OCI-M2 (cell line): ENCODE data around the gene SOX10.

Experiments
- DNase-seq: peaks from one replicate; lab custom pipeline; 2025; ENCODE audit not compliant: unreplicated experiment; lab: John Stamatoyannopoulos, UW

SOX10 gene

DNA sequence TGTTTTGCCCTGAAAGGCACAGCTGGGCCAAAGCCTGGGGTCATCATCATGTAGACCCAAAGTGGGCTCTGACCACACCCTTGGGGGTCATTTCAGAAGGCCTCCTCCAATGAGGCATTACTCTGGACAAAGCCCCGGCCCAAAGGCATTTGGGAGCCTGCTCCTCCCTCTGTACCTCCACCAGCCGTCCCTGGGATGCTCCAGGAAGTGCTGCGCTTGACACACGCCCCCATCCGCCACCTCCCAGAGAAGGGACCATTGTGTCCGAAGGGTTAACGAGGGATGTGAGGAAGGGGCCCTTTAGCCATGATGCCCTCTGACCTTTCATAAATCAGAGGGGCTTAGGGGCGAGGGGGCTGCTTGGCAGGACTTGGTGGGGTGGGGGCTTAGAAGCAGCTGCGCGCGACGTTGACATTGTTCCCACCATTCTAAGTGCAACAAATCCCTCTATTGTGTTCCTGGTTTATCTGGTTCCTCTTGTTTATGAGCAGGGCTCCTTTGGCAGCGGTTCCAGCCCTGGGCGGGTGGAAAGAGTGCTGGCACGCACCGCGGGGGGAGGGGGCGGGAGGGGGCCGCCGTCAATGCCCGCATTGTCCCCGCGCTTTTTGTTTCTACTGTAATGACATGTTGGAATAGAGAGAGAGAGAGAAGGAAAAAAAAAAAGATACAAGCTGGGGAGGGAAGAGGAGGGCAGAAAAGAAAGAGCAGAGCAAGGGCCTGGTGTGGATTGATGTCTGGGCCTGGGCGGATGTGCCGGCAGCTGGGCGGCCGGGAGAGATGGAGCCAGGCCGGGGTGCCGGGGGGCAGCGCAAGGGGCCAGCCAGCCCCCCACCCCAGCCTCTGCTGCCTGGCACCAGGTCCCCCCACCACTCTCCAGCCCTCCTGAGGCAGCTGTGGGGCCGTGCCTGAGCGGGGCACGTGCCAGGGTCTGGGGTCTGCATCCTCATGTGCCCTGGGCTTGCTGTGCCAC, 32.1 kb upstream of the SOX10 start:
- DNase-seq: no peak

DNA sequence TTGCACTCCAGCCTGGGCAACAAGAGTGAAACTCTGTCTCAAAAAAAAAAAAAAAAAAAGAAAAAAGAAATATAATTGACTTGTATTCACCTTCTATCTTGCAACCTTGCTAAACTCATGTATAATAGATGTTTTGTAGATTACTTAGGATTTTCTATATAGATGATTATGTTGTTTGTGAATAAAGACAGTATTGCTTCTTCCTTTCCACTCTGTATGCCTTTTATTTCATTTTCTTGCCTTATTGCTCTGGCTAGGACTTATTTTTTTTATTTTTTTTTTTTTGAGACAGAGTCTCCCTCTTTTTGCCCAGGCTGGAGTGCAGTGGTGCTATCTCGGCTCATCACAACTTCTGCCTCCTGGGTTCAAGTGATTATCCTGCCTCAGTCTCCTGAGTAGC, 29.7 kb upstream of the SOX10 start:
- DNase-seq: no peak

DNA sequence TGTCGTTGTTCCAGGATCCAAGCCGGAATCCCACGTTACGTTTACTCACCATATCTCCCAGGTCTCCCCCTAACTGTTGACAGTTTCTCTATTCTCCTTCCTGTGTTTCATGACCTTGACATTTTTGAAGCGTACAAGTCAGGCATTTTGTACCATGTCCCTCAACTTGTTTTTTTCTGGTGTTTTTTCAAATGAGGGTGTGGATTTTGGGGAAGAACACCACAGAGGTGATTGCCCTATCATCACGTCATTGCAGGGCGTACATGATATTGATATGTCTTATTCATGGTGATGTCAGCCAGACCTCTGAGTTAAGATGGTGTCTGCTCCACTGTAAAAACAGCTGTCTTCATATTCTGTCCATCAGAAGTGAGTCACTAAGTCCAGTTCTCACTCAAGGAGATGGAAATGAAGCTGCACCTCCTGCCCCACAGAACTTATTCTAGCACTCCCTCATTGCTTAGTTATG, 28.3 kb upstream of the SOX10 start:
- DNase-seq: no peak

DNA sequence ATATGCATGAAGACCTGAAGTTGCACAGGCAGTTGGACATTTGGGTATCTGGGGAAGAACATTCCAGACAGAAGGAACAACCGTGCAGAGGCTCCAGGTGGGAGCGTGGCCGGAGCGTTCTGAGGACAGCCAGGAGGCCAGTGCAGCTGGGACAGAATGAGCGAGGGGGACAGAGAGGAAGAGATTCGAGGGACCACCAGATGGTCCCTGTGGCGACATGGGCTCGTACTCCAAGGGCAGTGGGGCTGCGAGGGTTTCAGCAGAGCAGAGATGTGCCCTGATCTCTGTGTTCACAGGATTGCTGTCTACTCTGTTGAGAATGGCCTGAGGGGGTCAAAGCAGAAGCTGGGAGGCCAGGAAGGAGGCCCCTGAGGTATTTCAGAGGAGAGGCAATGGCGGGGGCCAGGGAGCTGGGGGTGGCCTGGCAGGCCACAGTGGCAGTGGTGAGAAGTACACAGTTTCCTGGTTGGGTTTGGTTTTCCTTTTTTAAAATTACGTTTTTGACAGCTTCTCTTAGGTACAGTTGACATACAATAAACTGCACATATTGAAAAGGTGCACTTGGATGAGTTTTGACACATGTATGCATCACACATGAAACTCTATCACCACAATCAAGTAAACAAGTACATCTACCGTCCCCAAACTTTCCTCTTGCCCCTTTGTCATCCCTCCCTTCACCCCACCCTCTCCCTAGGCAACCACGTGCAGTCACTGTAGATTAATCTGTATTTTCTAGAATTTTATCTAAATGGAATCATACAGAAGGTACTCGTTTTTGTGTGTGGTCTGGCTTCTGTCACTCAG, 24.8 kb upstream of the SOX10 start:
- DNase-seq: no peak

DNA sequence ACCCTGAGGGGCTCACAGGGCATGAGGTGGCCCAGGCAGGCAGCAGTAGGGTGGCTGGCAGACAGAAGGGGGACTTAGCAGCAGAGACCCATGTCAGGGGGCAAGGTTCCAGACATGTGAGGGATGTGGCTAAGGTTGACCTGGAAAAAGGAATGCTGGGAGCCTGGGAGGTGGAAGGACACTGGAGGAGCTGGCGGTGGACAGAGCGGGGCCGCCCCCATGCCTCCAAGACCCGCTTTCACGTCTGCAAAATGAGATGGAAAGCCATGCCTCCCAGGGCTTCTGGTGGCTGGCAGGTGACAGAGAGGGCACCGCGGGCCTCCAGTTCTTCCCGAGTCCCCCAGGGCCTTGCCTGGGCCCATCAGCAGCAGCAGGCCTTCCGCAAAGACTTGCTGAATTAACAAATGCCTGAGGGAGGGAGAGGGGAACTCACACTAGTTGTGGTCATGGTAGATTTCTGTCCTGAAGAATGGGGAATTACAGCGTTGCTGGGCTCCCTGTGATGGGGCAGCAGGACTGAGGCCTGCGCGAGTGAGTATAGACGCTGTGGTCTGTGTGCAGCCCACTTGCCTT, 23.1 kb upstream of the SOX10 start:
- DNase-seq: no peak

DNA sequence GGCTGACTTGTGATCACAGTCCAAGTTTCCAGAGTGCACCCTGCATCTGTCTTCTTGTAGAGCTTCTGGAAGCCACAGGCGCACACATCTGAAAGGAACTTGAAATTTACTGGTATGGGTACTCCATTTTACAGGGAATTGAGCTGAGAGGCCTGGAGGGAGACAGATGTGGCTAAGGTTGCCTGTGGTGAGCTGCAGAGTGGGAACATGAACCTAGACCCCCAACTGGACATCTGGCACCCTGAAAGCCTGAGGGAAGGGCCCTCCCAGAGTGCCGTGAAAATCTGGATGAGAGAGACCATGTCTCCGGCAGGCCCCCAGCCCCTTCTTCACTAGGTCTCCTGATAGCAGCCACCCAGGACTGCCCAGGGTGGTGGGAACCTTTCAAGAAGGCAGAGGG, 22.6 kb upstream of the SOX10 start:
- no peak for DNase-seq

DNA sequence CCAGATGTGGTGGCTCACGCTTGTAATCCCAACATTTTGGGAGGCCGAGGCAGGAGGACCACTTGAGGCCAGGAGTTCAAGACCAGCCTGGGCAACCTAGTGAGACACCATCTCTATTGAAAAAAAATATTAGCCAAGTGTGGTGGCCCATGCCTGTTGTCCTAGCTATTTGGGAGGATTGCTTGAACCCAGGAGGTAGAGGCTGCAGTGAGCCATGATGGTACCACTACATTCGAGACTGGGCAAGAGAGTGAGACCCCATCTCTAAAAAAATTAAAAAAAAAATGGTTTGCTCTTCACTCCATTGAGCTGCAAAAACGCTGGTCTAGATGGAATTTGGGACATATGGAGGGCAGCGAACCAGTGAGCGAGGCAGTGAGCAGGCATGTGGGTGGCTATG, 21.6 kb upstream of the SOX10 start:
- DNase-seq: no peak

DNA sequence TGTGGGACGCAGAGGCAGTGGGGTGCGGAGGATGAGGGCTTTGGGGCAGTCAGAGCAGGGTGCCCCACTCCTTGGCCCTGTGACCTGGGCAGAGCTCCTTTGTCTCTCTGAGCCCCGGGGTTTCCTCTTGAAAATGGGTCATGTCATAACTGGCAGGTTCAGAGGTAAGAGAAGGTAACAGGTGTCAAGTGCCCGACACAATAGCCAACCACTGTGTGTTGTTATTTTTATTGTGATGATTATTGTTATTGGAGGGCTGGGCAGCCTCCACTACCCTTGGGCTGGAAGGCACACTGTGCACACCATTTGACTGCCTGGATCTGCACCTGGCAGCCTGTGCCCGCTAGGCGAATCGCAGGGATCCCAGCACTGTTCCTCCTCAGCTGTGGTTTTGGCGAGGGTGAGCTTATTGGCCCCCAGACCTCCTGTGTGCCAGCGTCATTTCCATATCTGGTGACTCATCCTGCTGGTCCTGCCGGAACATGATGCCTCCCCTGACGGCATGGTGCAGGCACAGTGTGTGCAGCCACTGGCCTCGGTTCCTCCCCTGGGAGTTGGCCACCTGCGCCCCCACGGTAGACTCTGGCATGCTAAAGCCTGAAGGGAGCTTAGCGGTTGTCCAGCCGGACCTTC, 15.4 kb upstream of the SOX10 start:
- DNase-seq: no peak

DNA sequence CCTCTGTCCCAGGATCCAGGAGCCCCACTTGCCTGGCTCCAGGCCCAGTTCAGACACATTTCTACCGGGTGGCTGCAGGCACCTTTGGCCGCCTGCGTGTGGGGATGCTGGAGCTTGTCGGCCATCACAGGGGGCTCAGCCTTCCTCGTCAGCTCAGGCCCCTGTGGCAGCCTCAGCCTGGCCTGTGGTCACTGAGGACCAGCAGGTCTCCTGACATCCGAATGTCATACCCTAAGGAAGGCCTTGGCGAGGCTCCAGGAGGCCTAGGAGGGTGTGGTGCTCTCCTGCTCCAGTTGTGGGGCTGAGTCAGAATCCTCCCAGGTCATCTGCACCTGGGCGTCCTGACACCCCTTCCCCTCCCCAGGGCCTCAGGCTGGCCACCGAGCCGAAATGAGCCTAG, 14.9 kb upstream of the SOX10 start:
- DNase-seq: no peak

DNA sequence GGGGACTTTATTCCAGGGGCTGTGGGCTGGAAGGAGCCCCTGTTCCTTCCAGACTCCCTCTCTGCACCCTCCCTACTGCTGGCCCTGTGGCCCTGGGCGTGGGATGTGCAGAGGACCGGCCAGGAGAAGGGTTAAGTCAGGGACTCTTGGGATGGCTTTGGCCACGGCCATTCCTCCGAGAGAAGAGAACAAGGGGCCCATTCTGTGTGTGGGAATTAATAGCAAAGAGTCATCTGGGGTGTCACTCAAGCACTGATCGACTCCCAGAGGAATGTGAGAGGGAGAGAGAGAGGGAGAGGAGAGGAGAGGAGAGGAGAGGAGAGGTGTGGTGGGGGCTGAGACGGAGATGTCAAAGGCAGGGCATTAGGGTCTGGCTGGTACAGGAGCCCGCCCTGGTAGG, 14.2 kb upstream of the SOX10 start:
- DNase-seq: no peak

DNA sequence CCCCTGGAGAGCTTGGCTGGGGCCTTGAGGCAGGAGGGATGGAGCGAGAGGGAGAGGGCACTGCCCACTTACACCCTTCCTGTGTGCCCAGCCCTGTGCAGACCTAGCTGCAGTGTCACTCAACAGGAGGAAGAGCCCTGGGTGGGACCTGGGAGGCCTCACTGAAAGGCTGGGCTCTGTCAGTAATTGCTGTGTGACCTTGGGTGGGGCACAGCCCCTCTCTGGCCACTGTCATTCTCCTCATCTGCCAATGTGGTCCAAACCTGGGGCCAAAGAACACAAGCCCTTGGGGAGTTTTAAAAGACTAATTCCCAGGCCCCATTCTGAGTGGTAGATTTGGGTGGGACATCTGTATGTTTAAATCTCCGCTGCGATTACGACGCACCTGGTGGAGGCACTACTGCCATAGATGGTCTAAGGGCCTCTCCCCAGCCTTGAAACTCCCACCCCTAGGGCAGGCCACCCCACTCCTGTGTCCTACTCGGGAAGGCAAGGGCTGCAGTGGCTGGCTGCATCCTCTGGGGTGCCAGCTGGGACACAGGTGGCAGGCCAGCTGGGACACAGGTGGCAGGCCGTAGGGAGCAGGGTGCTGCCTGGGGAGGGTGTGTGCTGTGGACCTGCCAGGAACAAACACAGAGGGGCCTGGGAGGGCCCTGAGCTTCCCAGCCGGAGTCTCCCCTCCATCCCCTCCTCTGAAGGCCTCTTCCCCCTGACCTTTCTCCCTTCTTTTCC, 12.3 kb upstream of the SOX10 start:
- no peak for DNase-seq

DNA sequence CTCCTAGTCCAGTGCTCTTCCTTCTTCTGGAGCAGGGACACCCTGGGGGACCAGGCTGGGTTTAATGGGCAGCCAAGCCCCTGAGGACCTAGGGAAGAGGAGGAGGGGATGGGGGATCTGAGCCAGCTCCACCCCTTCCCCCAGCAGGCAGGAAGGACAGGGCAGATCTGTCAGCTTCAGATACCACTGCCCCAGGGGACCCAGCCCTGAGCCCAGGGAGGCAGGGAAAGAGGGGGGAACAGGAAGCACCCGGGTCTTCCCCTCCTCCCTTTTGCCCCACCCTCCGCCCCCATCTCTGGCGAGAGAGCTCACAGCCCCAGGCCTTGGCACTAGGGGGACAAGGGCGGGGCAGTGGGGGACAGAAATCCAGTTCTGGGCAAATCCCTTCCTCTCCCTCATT, 11.7 kb upstream of the SOX10 start:
- DNase-seq: peak; percentile 47

DNA sequence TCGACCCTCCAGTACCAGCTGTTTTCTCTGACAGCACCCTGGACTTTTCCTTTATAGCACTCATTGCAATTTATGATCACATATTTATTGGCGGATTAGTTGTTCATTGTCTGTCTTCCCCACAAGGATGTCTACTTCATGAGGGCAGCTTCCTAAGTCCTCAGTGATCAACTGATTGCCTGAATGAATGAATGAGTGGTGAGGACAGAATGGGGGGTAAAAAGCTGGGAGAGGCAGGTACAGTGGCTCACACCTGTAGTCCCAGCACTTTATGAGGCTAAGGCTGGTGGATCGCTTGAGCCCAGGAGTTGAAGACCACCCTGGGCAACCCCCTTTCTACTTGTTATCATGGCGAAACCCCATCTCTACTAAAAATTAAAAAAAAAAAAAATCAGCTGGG, 11.1 kb upstream of the SOX10 start:
- no peak for DNase-seq

DNA sequence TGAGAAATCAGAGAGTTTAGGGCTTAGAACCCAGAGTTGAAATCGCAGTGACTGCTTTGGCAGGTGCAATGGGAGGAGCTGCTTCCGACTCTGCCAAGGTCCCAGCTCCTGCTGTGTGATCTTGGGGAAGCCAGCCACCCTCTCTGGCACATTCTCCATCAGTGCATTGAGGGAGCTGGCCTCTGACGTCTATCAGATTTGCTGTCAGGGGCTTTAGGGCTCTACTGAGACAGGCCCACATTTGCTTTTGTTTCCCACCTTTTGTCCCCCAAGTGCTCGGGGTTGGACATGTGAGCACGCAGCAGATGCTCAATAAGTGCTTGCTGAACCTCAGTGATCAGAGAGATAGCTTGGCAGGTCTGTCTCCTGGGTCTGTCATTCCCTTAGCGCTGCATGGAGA, 10.6 kb upstream of the SOX10 start:
- DNase-seq: no peak

DNA sequence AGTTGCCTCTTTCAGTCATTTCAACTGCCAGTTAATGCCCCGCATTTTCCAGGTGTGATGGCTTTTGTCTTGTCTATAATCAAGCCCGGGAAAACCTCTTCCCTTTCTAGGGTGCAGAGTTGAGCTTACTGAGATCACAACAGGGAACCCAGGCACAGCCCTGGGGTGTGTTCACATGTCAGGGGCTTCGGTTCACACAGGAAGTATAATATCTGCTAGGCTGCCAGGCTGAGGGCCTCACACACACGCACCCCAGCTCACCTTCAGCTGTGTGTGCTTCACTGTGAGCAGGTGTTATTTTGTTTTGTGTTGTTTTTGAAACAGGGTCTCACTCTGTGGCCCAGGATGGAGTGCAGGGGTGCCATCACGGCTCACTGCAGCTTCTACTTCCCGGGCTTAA, 9.7 kb upstream of the SOX10 start:
- no peak for DNase-seq

DNA sequence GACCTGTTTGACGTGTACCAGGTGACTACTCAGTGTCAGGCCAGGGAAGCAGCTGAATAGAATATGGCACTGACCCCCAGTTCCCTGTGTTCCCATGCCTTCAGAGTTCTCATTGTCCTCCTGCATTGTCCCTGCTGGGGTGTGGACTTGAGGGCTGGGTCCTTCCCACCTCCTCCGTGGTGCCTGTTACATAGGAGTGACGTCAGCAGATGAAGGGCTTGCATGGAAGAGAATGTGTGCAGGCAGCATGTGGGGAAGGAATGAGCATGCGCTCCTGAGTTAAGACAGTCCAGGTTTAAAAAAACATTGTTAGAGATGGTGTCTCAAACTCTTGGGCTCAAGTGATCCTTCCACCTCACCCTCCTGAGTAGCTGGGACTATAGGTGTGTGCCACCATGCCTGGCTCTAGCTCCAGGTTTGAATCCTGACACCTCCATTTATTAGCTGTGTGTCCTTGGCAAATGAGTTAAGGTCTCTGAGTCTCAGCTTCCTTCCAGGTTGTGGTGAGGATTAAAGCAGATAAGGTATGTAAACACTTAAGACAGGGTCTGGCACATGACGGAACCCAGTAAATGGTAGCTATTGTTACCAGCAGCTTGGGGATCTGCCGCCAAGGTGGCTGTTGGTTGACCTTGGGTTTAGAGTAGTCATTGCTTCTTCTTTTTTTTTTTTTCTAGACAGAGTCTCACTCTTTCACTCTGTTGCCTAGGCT, 7.5 kb upstream of the SOX10 start:
- no peak for DNase-seq

DNA sequence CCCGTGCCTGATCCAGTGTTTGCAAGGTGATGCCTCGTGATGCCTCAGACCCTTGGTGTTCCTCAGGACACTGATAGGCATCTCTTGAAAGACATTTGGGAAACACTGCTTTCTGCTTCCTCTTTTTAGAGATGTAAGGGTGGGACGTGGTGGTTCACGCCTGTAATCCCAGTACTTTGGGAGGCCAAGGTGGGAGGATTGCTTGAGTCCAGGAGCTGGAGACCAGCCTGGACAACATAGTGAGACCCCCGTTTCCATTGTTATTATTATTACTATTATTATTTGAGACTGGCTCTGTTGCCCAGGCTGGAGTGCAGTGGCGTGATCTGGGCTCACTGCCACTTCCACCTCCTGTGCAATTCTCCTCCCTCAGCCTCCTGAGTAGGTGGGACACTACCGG, 6.5 kb upstream of the SOX10 start:
- no peak for DNase-seq

DNA sequence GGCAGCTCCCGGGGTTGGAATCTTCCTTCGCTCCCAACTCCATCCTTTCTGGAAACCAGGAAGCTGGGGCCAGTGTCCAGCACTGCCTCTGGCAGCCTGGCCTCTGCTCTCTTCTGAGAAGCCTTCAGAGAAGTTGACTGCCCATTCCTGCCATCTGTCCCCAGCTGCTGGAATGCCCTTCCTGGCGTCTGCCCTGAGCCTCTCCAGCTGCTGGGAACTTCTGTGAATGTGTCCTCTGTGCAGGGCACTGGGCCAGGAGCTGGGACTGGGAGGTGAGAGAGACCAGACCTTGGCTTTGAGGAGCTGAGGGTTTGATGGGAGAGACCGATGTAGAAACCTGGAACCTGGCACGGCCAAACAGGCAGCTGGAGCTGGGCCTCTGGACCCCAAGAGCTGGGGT, 5.9 kb upstream of the SOX10 start:
- DNase-seq: no peak

DNA sequence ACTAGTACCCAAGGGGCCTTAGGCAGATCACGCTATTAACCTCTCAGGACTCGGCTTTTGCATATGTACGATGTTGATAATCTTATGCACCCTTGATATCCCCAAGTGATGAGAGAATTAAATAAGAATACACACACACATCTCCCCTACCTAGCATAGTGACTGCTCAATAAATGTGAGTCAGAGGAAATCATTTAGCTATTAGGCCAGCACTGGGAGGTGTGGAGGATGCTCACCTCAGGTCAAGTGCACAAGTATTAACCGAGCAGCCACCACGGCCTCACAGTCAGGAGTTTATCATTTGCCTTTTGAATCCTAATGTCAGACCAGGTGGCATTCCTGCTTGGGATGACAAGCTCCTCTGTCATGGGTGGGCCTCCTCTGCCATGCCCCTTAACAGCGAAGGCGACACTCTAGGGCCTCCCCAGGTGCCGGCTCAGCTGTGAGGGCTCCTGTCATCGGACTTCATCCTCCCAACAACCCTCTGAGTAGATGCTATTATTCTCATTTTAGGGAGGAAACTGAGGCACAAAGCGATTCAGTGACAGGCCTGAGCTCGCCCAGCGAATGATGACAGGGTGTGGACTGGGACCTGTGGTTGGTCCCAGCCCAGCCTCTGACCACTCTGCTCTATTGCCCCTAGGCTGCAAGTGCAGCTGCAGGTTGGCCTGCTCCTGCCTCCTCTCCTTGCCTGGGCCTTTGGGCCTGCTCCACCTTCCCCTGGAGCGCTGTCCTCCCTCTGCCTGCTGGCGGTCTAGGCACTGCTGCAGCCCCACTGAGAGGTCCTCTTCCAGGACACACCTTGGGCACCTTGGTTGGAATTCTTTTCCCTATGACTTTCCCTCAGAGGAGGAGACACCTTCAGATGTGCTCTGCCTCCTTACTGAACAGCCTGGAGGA, 5.0 kb upstream of the SOX10 start:
- no peak for DNase-seq
